H9 (cell line): ENCODE data around the gene MAML3. TPM values are rescaled to one million over a fixed set of nuclear protein-coding genes. Genes with fewer than 3 reads are reported as not detected.

Experiments used
- DNase-seq: peaks from one replicate; pipeline ENCODE4 v3.0.0-alpha.2; 2017
- H2AFZ ChIP-seq: one replicate; pipeline ENCODE4 v1.6.1; 2013; ENCODE audit warnings: mild to moderate bottlenecking, low read length, control low read depth, moderate library complexity
- H2AK5ac ChIP-seq: 2 replicates; pipeline ENCODE4 v1.6.1; 2013; ENCODE audit warnings: low read length, control low read depth, mixed read lengths; ENCODE audit not compliant: insufficient read length
- H2BK120ac ChIP-seq: one replicate; pipeline ENCODE4 v1.6.1; 2013; ENCODE audit warnings: low read depth, mild to moderate bottlenecking, low read length, control low read depth, inconsistent platforms; ENCODE audit not compliant: poor library complexity, severe bottlenecking
- H2BK12ac ChIP-seq: 2 replicates; pipeline ENCODE4 v1.6.1; 2013; ENCODE audit warnings: low read length, control low read depth, mixed read lengths, low read depth; ENCODE audit not compliant: insufficient read length
- H2BK15ac ChIP-seq: 2 replicates; pipeline ENCODE4 v1.6.1; 2013; ENCODE audit warnings: low read depth, low read length, control low read depth
- H2BK20ac ChIP-seq: one replicate; pipeline ENCODE4 v1.6.1; 2013; ENCODE audit warnings: low read depth, mild to moderate bottlenecking, low read length, control low read depth, inconsistent platforms; ENCODE audit not compliant: poor library complexity, severe bottlenecking
- H2BK5ac ChIP-seq: 2 replicates; pipeline ENCODE4 v1.6.1; 2013; ENCODE audit warnings: low read length, control low read depth, mixed read lengths; ENCODE audit not compliant: insufficient read length
- H3K14ac ChIP-seq: 2 replicates; pipeline ENCODE4 v1.6.1; 2013; ENCODE audit warnings: low read length, control low read depth; ENCODE audit not compliant: insufficient read depth
- H3K18ac ChIP-seq: 2 replicates; pipeline ENCODE4 v1.6.1; 2013; ENCODE audit warnings: low read depth, mild to moderate bottlenecking, mixed read lengths, low read length, control low read depth; ENCODE audit not compliant: insufficient read length
- H3K23ac ChIP-seq: 2 replicates; pipeline ENCODE4 v1.6.1; 2013; ENCODE audit warnings: low read length, control low read depth, mixed read lengths, low read depth; ENCODE audit not compliant: insufficient read length
- H3K23me2 ChIP-seq: 2 replicates; pipeline ENCODE4 v1.6.1; 2013; ENCODE audit warnings: low read depth, mild to moderate bottlenecking, mixed read lengths, low read length, control low read depth; ENCODE audit not compliant: insufficient read length, poor library complexity, severe bottlenecking
- H3K27ac ChIP-seq: 2 replicates; pipeline ENCODE4 v1.5.1; 2013; ENCODE audit warnings: low read length, control low read depth, mixed read lengths, low read depth; ENCODE audit not compliant: insufficient read length
- H3K27me3 ChIP-seq: 2 replicates; pipeline ENCODE4 v1.6.1; 2013; ENCODE audit warnings: low read length, control low read depth, inconsistent platforms; ENCODE audit not compliant: insufficient read depth
- H3K4ac ChIP-seq: 2 replicates; pipeline ENCODE4 v1.6.1; 2013; ENCODE audit warnings: low read depth, mild to moderate bottlenecking, control low read depth, inconsistent platforms, low read length, moderate library complexity
- H3K4me1 ChIP-seq: 2 replicates; pipeline ENCODE4 v1.6.1; 2013; ENCODE audit warnings: low read length, control low read depth, inconsistent platforms; ENCODE audit not compliant: insufficient read depth
- H3K4me2 ChIP-seq: 2 replicates; pipeline ENCODE4 v1.6.1; 2013; ENCODE audit warnings: low read length, control low read depth, mixed read lengths; ENCODE audit not compliant: insufficient read length, insufficient read depth
- H3K56ac ChIP-seq: 2 replicates; pipeline ENCODE4 v1.6.1; 2013; ENCODE audit warnings: low read depth, mild to moderate bottlenecking, mixed read lengths, low read length, control low read depth; ENCODE audit not compliant: insufficient read length
- H3K79me1 ChIP-seq: 2 replicates; pipeline ENCODE4 v1.6.1; 2013; ENCODE audit warnings: low read depth, mild to moderate bottlenecking, moderate library complexity, low read length, control low read depth, inconsistent platforms; ENCODE audit not compliant: insufficient read depth, poor library complexity, severe bottlenecking
- H3K79me2 ChIP-seq: 2 replicates; pipeline ENCODE4 v1.6.1; 2013; ENCODE audit warnings: low read length, control low read depth, inconsistent platforms; ENCODE audit not compliant: insufficient read depth
- H3K9ac ChIP-seq: 2 replicates; pipeline ENCODE4 v1.6.1; 2013; ENCODE audit warnings: low read length, control low read depth, mixed read lengths; ENCODE audit not compliant: insufficient read length; ENCODE audit errors: extremely low read depth
- H3K9me3 ChIP-seq: one replicate; pipeline ENCODE4 v1.6.1; 2013; ENCODE audit warnings: low read depth, low read length, inconsistent platforms; ENCODE audit not compliant: control insufficient read depth
- H3T11ph ChIP-seq: one replicate; pipeline ENCODE4 v1.6.1; 2013; ENCODE audit warnings: mild to moderate bottlenecking, low read length, control low read depth, inconsistent platforms
- H4K20me1 ChIP-seq: one replicate; pipeline ENCODE4 v1.6.1; 2013; ENCODE audit not compliant: control insufficient read depth, insufficient read length, insufficient read depth
- H4K5ac ChIP-seq: 2 replicates; pipeline ENCODE4 v1.6.1; 2013; ENCODE audit warnings: low read depth, mild to moderate bottlenecking, mixed read lengths, low read length, control low read depth; ENCODE audit not compliant: insufficient read length
- H4K8ac ChIP-seq: replicated peaks from 2 replicates; pipeline ENCODE4 v1.6.1; 2013; ENCODE audit warnings: low read length, control low read depth, mixed read lengths, low read depth; ENCODE audit not compliant: insufficient read length
- H4K91ac ChIP-seq: 2 replicates; pipeline ENCODE4 v1.6.1; 2013; ENCODE audit warnings: low read depth, mild to moderate bottlenecking, moderate library complexity, mixed read lengths, low read length, control low read depth; ENCODE audit not compliant: insufficient read length
- H3K27ac Mint-ChIP-seq, 3 experiments: 2 replicates in 2 of 3; 3 replicates in 1 of 3; pipeline ENCODE4 v1.8.0; 2020 to 2021; ENCODE audit warnings: mixed read lengths in 3 of 3, mild to moderate bottlenecking in 1 of 3, moderate library complexity in 1 of 3
- H3K27me3 Mint-ChIP-seq: 2 replicates; pipeline ENCODE4 v1.8.0; 2021; ENCODE audit warnings: low read depth, mild to moderate bottlenecking, moderate library complexity, mixed read lengths
- H3K36me3 Mint-ChIP-seq, 3 experiments: 2 replicates in 2 of 3; 3 replicates in 1 of 3; pipeline ENCODE4 v1.8.0; 2020 to 2021; ENCODE audit warnings: low read depth in 3 of 3, mixed read lengths in 3 of 3; ENCODE audit not compliant: insufficient read depth in 1 of 3
- H3K4me1 Mint-ChIP-seq, 2 experiments: 2 replicates each; pipeline ENCODE4 v1.8.0; 2020; ENCODE audit warnings: mixed read lengths in 2 of 2
- H3K4me3 Mint-ChIP-seq, 2 experiments: 2 replicates in 1 of 2; 3 replicates in 1 of 2; pipeline ENCODE4 v1.8.0; 2020 to 2021; ENCODE audit warnings: mild to moderate bottlenecking in 2 of 2, mixed read lengths in 2 of 2, moderate library complexity in 1 of 2
- H3K9me3 Mint-ChIP-seq, 2 experiments: 2 replicates in 1 of 2; 3 replicates in 1 of 2; pipeline ENCODE4 v1.8.0; 2020; ENCODE audit warnings: mild to moderate bottlenecking in 2 of 2, mixed read lengths in 2 of 2, moderate library complexity in 1 of 2
- CTCF ChIP-seq: fragments of 200-600 bp; sonication (generic); conservative IDR thresholded peaks from 3 replicates; pipeline ENCODE4 v1.8.0; 2021; ENCODE audit warnings: antibody characterized with exemption, mild to moderate bottlenecking
- WGBS: extraction: QIAGEN DNeasy Blood & Tissue Kit; methylation state at CpG from one replicate; pipeline ENCODE4 v1.1.7; 2013; ENCODE audit warnings: missing lambda C conversion rate, low lambda C conversion rate, mixed read lengths; ENCODE audit not compliant: insufficient read length; ENCODE audit errors: extremely low coverage; 5-methylcytosine and 5-hydroxymethylcytosine counted together
- total RNA-seq: library from RNA; stranded (reverse); gene quantifications from 2 replicates; pipeline ENCODE4 v1.2.1, GENCODE V29; 2021

The MAML3 gene
- total RNA-seq, 1 experiment from 2014 or later: 3.9 TPM

- no peaks in the 10 kb centered on the region for H3K79me2 ChIP-seq
- H2BK5ac ChIP-seq: no peak overlapping the region
- no peaks in the 10 kb centered on the region for H3K79me1 ChIP-seq
- H2BK20ac ChIP-seq: no peak overlapping the region
- WGBS: no CpG with 5 or more reads among the region's 4 CpGs
- peaks cover 26 to 30% of the 10 kb centered on the region in 2 experiments for H3K4me1 Mint-ChIP-seq
- no peak overlapping the region for H4K91ac ChIP-seq
- no peaks in the 10 kb centered on the region for H3K27me3 ChIP-seq
- H2AK5ac ChIP-seq: no peak overlapping the region
- H2BK120ac ChIP-seq: no peak overlapping the region
- H3K4me3 Mint-ChIP-seq: no peak overlapping the region
- H4K8ac ChIP-seq: no peak overlapping the region
- H3K9me3 ChIP-seq: no peaks in the 10 kb centered on the region
- peaks cover 16% of the 10 kb centered on the region for H3K27me3 Mint-ChIP-seq
- no peak overlapping the region for H3T11ph ChIP-seq
- no peaks in the 10 kb centered on the region for H3K23me2 ChIP-seq
- no peak overlapping the region for H3K27ac ChIP-seq
- no peaks in the 10 kb centered on the region for H3K36me3 Mint-ChIP-seq
- H2BK12ac ChIP-seq: no peak overlapping the region
- no peak overlapping the region for H3K56ac ChIP-seq
- H3K14ac ChIP-seq: no peak overlapping the region
- H3K4me2 ChIP-seq: no peak overlapping the region
- no peak overlapping the region for H2AFZ ChIP-seq
- H3K23ac ChIP-seq: no peak overlapping the region
- no peak overlapping the region for H3K4ac ChIP-seq
- no peak overlapping the region for H3K18ac ChIP-seq
- no peak for DNase-seq
- no peak overlapping the region for H3K27ac Mint-ChIP-seq
- no peak overlapping the region for H4K5ac ChIP-seq
- no peak overlapping the region for H3K9ac ChIP-seq
- TF ChIP-seq CTCF: no peak
- H3K9me3 Mint-ChIP-seq: no peaks in the 10 kb centered on the region
- no peak overlapping the region for H2BK15ac ChIP-seq
- no peaks in the 10 kb centered on the region for H4K20me1 ChIP-seq
- no peaks in the 10 kb centered on the region for H3K4me1 ChIP-seq
Measured at GRCh38 chr4:139760567-139760966, 393.4 kb downstream of the MAML3 start.
